ENCODE data around the gene ISLR2.

DNA sequence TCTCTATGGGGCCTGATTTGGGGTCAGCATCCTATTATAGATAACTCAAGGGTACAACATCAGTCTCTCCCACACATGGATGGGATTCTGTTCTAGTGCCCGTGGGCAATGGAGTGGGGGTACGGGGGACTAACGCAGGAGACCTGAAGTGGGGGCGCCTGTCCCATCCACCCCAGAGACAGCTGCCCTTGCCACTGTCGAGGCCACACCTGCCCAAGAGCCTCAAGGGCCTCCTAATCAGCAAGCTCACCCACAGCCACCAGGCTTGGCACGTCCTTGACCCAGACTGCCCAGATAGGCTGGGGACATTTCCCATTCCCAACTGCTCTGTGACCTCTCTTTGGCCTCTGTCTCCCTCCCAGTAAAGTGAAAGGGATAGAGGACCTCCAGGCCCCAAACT lies 8.5 kb upstream of the ISLR2 start:
- TF ChIP-seq EP300 (IDR thresholded peaks at IDR 0.05; ENCODE audit: borderline replicate concordance), result no peak
- TF ChIP-seq, protein P1, sequence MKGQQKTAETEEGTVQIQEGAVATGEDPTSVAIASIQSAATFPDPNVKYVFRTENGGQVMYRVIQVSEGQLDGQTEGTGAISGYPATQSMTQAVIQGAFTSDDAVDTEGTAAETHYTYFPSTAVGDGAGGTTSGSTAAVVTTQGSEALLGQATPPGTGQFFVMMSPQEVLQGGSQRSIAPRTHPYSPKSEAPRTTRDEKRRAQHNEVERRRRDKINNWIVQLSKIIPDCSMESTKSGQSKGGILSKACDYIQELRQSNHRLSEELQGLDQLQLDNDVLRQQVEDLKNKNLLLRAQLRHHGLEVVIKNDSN (IDR thresholded peaks at IDR 0.05), result no peak
